ENCODE measurements around the gene ZBTB20. TPM values are rescaled to one million over a fixed set of nuclear protein-coding genes. Genes with fewer than 3 reads are reported as not detected.

Gene ZBTB20
- total and polyA plus RNA-seq, 7 donors, result under 0.01 to 113 (median 58.6) TPM

GRCh38 chr3:115161168-115161834, 14.2 kb upstream of the ZBTB20 start:
- H3K4me1 ChIP-seq, result no peaks in the 10 kb centered on the region
- no peak for DNase-seq
- H3K27me3 ChIP-seq, result no peaks in the 10 kb centered on the region
- WGBS, 2 donors, result 97 to 98% methylated on average over 4 of the region's 4 CpGs
- H3K27ac ChIP-seq, result no peak overlapping the region
- intact Hi-C loops (cut with DNase I), result loop anchor here (10.0 kb wide), 2 partner anchors 336 to 1006 kb away; no protein-coding TSS in a partner anchor
- no peak overlapping the region for H3K4me3 ChIP-seq
- no peak for TF ChIP-seq POLR2A (IDR thresholded peaks at IDR 0.05)
- TF ChIP-seq POLR2AphosphoS5 (IDR thresholded peaks at IDR 0.05), result no peak
- no peak for TF ChIP-seq EP300 (IDR thresholded peaks at IDR 0.05)
- TF ChIP-seq, protein P1, sequence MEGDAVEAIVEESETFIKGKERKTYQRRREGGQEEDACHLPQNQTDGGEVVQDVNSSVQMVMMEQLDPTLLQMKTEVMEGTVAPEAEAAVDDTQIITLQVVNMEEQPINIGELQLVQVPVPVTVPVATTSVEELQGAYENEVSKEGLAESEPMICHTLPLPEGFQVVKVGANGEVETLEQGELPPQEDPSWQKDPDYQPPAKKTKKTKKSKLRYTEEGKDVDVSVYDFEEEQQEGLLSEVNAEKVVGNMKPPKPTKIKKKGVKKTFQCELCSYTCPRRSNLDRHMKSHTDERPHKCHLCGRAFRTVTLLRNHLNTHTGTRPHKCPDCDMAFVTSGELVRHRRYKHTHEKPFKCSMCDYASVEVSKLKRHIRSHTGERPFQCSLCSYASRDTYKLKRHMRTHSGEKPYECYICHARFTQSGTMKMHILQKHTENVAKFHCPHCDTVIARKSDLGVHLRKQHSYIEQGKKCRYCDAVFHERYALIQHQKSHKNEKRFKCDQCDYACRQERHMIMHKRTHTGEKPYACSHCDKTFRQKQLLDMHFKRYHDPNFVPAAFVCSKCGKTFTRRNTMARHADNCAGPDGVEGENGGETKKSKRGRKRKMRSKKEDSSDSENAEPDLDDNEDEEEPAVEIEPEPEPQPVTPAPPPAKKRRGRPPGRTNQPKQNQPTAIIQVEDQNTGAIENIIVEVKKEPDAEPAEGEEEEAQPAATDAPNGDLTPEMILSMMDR (IDR thresholded peaks at IDR 0.05), result no peak
- no peaks in the 10 kb centered on the region for H3K36me3 ChIP-seq
- peaks cover 0 to 3% (median 0%) of the 10 kb centered on the region in 4 donors for H3K9me3 ChIP-seq

- Histone ChIP-seq H3K9me3 (peaks cover 0 to 3% (median 0%) of the 10 kb centered on the region in 4 donors), H3K36me3 (no peaks in the 10 kb centered on the region), H3K27me3 (no peaks in the 10 kb centered on the region), H3K4me3 (no peak overlapping the region), H3K27ac (no peak overlapping the region), H3K4me1 (no peaks in the 10 kb centered on the region)
- intact Hi-C loops (cut with DNase I), result loop anchor here (10.0 kb wide), 2 partner anchors 335 to 1005 kb away; no protein-coding TSS in a partner anchor
- DNase-seq, result no peak
- TF ChIP-seq, protein P1 (IDR thresholded peaks at IDR 0.05), result no peak
- TF ChIP-seq POLR2A (IDR thresholded peaks at IDR 0.05), result no peak
- TF ChIP-seq EP300 (IDR thresholded peaks at IDR 0.05), result no peak
- no peak for TF ChIP-seq POLR2AphosphoS5 (IDR thresholded peaks at IDR 0.05)
- WGBS, 2 donors, result 80 to 83% methylated on average over 1 of the region's 1 CpG
These were observed 13.2 kb upstream of the ZBTB20 start for GRCh38 chr3:115160295-115160694.

DNA sequence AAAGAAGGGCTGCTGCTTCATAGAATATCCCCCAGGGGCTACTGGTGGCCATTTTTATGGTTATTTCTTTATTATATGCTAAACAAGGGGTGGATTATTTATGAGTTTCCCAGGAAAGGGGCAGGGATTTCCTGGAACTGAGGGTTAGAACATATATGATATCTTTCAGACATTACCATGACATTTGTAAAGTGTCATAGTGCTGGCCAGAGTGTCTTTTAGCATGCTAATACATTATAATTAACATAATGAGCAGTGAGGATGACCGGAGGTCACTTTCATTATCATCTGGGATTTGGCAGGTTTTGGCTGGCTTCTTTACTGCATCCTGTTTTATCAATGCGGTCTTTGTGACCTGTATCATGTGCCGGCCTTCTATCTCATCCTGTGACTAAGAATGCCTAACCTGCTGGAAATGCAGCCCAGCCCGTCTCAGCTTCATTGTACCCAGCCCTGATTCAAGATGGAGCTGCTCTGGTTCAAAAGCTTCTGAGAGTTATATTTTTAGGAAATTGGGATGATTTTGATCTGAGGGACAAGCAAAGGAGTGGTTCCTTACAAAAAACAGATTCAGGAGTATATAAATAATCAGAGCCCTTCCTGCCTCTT, 9.1 kb upstream of the ZBTB20 start:
- Histone ChIP-seq H3K9me3 (peaks cover 0 to 3% (median 0%) of the 10 kb centered on the region in 4 donors), H3K36me3 (no peaks in the 10 kb centered on the region), H3K4me3 (no peak overlapping the region), H3K27me3 (no peaks in the 10 kb centered on the region), H3K4me1 (no peaks in the 10 kb centered on the region), H3K27ac (no peak overlapping the region)
- intact Hi-C loops (cut with DNase I), result no loop called here
- WGBS, 2 donors, result 50 to 79% methylated on average over 4 of the region's 4 CpGs
- TF ChIP-seq POLR2AphosphoS5 (IDR thresholded peaks at IDR 0.05), result no peak
- TF ChIP-seq POLR2A (IDR thresholded peaks at IDR 0.05), result no peak
- TF ChIP-seq EP300 (IDR thresholded peaks at IDR 0.05), result no peak
- TF ChIP-seq, protein P1 (IDR thresholded peaks at IDR 0.05), result no peak
- DNase-seq, result no peak

DNA sequence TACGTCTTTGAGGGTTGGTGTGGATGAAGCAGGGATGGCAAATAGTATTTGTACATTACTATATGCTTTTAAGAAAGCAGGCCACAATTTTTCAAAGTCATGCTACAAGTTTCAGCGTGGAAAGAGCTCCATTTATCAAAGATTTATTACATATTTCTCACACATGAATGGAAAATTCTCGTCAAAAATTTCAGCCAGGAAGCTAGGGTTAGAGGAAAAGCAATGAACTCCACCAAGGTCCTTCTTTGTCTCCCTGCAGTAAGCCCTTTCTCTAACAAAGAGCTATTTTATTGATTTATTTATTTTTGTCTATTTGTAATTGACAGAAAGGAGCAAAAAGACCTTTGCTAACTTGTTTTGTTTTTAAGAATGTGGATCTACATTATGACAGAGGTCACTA, 7.5 kb upstream of the ZBTB20 start:
- Histone ChIP-seq H3K9me3 (peaks cover 0 to 3% (median 0%) of the 10 kb centered on the region in 4 donors), H3K27me3 (no peaks in the 10 kb centered on the region), H3K36me3 (no peaks in the 10 kb centered on the region), H3K4me1 (peaks cover 0 to under 1% (median 0%) of the 10 kb centered on the region in 4 donors), H3K4me3 (no peak overlapping the region), H3K27ac (no peak overlapping the region)
- DNase-seq, result no peak
- intact Hi-C loops (cut with DNase I), result no loop called here
- TF ChIP-seq, protein P1 (IDR thresholded peaks at IDR 0.05), result no peak
- TF ChIP-seq POLR2AphosphoS5 (IDR thresholded peaks at IDR 0.05) (no peak), POLR2A (IDR thresholded peaks at IDR 0.05) (no peak), EP300 (IDR thresholded peaks at IDR 0.05) (no peak)
- 80 to 85% methylated on average over 3 of the region's 3 CpGs for WGBS, 2 donors
